Suppressor macrophage treated with lipopolysaccharide for 4 hours (primary cell): ENCODE data around the gene SCYGR2.
A peak's percentile ranks its signal among the peaks of the same experiment; 100 is the strongest.

ENCODE experiments used
- DNase-seq: peaks from one replicate; pipeline ENCODE4 v3.0.0-alpha.2; 2020

The SCYGR2 gene

DNA sequence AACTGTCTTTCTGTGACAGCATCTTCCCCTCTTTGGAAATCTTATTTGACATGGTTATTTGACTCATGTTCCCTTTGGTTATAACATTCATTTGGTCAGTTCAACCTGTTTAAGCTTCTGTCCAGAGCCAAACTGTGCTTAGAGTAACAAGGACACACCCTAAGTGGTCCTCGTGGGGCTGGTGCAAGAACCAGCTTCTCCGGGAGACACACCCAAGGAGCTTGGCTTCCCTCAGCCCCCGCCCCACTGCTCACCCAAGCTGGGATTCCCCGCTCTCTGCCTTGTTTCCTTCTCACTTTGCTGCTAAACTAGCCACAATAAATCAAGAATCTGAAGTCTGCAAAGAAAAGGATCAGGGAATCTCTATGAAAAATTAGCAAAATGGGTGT, 14.6 kb downstream of the SCYGR2 start:
- peak; percentile 14 for DNase-seq

DNA sequence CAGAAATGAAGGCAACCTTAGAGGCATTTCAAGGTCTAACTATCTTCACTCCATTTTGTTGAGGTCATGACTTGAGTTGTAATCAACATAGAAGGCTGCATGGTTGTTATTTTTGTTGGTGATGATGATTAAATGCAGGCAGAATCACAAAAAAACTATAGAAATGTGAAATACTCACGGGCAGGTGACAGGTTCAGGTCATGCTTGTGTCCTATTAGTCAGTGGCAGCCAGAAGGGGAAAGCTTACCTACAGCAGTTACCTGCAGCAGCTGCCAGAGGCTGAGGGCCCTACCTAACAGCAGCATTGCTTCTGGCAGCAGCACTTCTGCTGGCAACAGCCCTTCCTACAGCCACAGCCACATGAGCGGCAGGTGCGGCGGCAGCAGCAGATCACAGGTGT, 15.6 kb downstream of the SCYGR2 start:
- no peak for DNase-seq

DNA sequence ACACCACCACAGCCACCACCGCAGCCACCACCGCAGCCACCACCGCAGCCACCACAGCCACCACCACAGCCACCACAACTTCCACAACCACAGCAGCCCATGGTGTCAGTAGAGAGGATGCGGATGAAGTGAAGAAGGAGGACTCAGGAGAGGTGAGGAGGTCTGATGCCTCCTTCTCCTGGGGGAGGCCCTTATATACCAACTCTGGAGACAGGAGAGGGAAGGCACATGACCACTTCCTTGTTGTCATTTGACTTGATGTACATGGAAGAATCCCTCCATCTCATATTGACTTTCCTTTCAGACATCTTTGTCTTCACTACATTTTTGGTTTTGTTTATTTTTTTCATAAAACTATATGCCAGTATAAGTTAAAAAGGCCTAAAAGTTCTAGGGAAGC, 16.0 kb downstream of the SCYGR2 start, which contains the start of gene SCYGR3:
SCYGR3 (minus strand) TSS at position 101 of the 400 bp plus-strand sequence; CDS start at position 101, 0 bp downstream.
- DNase-seq = no peak

DNA sequence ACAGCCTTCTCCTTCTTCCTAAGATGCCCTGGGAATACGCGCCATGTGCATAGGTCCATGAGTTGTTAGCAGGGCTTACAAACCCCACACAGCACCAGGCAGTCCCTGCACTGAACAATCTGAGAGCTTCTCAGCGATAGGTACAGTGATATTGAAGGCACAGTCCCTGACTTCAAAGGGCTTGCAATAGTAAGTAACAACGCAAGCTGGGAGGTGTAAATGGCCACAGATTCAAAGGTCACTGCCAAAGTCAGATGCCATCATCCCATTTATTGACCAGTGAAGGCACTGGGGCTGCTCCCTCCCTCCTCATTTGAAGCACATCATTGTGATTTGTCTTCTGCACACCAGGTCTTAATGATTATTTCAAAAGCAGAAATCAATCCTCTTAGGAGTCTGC, 16.5 kb downstream of the SCYGR2 start:
- no peak for DNase-seq

DNA sequence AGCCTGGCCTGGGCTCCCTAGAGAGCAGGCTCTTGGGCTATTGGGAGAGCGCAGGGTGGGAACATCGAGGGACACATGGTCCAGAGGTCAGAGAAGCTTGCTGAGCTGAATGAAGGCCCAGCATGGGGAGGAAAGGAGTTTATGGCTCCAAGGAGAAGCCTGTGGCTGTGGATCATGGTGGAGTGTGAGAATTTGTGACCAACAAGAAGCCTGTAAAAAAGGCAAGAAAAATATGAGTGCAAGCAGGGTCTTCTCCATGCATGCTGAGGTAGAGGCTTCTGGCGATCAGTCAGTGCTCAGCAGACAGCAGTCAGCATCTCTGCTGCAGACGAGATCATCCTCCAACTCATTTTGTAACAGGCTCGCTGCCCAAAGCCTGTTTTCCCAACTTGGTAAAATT, 17.2 kb downstream of the SCYGR2 start:
- DNase-seq = no peak

DNA sequence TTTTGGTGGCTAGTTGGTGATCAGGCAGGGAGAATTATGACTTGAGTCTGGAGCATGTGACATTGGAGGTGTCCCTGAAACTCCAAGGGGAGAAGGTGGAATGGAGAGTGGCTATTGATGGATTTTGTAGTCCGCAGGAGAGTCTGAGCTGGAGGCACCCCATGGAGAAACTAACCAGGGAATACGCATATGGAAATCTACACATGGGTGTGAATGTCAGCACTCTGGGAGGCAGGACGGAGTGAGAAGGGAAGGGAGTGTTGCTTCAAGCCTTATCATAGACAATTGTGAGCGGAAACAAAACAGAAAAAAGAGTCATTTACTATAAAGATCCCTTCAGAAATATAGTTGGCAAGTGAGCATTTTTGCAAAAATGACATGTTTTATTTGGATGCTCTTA, 17.9 kb downstream of the SCYGR2 start:
- DNase-seq = no peak

DNA sequence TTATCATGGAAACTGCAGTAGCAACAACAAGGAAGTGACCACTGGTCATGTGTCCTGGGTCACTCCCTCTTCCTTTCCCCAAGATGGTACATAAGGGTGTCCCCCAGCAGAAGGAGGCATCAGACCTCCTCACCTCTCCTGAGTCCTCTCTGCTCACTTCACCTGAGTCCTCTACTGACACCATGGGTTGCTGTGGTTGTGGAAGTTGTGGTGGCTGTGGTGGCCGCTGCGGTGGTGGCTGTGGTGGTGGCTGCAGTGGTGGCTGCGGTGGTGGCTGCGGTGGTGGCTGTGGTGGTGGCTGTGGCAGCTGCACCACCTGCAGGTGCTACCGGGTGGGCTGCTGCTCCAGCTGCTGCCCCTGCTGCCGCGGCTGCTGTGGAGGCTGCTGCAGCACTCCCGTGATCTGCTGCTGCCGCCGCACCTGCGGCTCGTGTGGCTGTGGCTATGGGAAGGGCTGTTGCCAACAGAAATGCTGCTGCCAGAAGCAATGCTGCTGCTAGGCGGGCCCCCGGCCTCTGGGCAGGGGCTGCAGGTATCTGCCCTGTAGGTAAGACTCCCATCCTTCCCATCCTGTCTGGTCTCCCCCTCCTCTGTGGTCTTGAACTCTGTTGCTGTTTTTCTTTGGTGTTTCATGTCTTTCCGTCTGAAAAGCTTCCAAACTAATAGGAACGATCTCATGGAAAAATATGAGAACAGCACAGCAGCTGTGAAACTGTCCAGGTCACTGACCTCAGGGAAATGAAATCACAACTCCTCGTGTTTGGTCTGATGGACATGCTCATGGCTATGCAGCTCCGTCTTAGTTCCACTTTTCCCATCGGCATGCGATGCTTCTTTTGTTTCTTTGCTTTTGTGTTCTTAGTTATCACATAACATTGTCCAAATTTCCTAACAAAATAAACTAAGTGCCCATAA, 18.9 kb downstream of the SCYGR2 start, which contains the start of gene SCYGR4:
SCYGR4 (plus strand) TSS at position 183 of the 915 bp plus-strand sequence; CDS start at position 183, 0 bp downstream.
- no peak for DNase-seq

DNA sequence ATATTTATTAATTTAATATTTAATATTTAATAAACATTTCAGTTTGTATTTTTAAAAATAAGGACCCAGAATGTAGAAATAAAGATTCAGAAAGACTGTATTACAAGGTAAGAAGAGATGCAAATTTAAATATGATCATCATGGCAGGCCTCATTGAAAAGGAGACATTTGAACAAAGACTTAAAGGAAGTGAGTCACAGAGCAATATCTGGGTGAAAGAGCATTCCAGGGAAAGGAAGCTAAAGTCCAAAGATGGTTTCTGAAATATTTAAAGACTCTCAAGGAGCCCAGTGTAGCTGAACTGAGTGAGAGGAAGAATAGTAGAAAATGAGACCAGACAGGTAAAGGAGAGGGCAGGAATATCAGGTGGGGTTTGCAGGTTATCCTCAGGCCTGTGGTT, 24.5 kb downstream of the SCYGR2 start:
- DNase-seq = peak; percentile 6

DNA sequence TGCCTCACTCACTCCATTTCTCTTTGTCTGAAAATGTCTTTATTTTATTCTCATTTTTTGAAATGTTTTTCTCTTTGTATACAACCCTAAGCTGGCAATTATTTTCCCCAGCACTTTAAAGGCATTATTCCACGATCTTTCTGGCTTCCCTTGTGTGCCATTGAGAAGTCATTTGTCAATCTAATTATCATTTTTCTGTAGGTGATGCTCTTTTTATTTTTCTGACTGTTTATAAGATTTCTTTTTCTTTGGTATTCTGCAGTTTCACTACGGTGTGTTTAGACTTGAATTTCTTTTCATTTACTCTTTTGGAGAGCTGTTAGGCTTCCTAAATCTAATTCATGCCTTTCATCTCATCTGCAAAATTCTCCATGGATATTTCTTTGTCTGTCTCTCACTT, 26.7 kb downstream of the SCYGR2 start:
- DNase-seq = no peak

DNA sequence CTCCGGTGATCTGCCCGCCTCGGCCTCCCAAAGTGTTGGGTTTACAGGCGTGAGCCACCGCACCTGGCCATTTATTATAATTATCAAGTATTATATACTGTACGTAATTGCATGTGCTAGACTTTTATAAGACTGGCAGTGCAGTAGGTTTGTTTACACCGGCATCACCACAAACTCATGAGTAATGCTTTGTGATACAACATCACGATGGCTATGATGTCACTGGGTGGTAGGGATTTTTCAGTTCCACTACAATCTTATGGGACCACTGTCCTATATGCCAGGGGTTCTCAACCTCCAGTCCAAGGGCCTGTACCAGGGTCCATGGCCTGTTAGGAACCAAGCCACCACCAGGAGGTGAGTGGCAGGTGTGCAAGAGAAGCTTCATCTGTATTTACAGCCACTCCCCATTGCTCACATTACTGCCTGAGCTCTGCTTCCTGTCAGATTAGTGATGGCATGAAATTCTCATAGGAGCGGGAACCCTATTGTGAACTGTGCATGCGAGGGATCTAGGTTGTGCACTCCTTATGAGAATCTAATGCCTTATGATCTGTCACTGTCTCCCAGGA, 28.0 kb downstream of the SCYGR2 start:
- peak; percentile 5 for DNase-seq

DNA sequence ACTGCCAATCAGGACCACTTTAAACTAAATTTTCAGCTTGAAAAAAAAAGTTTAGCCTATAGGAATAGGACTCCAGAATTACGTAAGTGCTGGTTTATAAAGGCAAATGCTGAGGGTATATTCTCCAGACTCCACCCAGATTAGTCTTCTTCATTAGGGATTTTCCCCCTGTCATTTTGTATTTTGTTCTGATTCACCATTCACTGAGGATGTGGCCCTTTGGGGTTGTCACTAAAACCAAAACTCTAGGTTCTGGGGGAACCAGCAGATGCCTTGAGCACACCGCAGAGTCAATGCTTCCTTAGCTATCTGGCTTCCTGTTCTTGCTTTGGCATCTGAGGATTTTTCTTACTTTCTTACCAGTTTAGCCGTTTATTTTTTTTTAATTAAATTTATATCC, 29.1 kb downstream of the SCYGR2 start:
- peak; percentile 32 for DNase-seq

DNA sequence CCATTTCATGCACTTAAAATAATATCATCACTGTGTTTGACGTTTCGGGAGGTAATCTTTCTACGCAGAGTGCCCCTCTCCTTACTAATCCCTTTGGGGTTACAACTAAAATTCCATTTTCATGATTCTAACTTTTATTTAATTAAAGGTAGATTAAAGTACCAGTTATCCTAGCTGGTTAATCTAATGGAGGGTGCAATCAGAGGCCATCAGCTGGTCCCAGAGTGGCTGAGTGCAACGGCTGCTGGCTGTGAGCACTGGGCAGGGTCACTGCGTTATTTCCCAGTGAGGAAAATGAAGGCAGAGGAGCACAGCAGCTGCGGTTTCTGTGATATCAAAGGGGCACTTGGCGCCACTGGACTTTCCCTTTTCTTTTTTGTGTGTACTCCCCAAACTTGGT, 30.7 kb downstream of the SCYGR2 start:
- DNase-seq = no peak

DNA sequence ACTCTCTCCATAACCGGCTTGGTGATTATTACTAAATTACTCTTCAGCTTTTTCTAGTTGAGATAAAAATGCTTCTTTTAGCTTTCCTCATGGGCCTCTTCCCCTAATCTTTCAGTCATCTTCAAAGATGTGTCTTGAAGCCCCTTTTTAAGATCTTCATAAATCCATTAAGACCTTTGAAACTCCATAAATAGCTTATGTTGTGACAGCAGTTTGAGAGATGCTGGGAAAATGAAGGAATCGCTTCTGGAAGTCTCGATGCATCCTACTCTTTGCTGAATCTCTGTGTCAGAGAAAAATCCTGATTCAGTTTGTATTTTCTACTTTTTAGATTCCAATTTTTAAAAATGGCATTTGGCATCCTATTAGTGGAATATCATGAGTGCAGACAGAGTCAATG, 31.6 kb downstream of the SCYGR2 start:
- no peak for DNase-seq

DNA sequence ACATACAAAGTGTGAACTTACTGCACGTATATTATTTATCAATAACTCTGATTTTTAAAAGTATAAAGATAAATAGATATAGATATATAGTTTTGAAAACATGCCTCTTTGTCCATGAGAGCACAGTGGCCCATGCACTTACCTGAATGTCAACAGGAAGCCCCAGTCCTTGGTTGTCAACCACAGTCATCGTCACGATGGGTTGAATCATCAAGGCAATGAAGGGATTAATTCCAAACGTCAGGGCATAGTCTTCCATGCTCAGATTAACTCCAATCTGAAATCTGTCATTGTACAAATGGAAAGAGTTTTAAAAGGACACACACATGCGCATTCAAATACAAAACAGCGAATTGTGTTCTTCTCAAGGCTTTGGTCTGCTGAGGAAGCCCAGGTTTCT, 34.1 kb downstream of the SCYGR2 start:
- no peak for DNase-seq

DNA sequence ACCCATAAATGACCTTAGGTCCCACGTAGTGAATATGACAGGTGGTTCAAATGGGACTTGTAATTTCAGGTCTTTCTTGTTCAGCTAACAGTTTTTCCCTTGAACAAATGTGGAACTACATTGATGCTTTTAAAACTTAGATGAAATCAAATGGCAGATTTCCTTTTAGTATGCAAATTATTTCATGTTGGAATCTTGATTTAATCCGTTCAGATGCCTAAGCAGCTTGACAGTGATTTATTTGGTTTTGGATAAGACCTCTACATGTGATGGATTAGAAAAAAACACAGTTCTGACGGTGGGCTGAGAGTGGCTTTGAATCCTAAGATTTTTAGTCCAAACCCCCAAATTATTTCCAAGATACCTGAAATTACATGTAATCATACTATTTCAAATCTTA, 35.5 kb downstream of the SCYGR2 start:
- DNase-seq = no peak

DNA sequence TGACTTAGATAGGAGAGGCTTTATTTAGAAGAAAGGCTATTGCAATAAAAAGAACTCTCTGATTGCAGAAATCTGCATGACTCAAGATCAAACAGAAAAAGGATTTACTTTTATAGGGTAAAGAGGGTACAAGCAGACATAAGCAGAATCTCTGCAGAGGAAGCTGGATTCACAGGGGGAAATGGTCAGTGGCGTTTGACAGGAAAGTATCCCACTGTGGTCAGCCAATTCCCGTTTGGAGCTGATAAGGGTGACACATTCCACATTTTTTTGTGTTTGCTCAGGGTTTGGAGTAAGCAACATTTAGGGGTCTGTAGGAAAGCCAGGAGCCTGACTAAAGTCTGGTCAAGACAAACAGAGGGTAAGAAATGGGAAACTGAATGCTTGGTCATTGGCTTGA, 44.0 kb downstream of the SCYGR2 start:
- DNase-seq = no peak

DNA sequence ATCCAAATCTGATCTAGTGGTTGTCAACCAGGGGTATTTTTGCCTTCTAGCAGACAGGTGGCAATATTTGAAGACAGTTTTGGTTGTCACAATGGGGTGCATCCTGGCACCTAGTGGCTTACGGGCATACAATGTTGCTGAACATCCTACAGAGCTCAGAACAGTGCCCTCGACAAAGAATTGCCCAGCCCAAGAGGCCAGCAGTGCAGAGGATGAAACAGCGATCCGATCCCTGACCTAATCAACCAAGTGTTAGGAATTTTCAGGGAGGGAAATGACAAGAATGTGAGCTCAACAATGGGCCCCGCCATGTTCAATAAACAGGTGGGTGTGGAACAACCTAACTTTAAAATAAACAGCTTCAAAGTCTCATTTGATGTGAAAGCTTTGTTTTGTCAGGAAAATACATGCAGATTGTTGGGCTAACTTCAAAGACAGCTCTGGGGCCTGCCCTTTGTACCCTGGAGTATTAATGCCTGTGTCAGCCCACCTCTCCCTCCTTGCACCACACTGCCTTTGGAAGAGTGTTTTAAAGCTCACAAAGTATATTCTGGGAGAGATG, 45.4 kb downstream of the SCYGR2 start:
- no peak for DNase-seq
